ENCODE data around the gene ANKRD11.
A peak's percentile ranks its signal among the peaks of the same experiment; 100 is the strongest.

ANKRD11 gene

DNA sequence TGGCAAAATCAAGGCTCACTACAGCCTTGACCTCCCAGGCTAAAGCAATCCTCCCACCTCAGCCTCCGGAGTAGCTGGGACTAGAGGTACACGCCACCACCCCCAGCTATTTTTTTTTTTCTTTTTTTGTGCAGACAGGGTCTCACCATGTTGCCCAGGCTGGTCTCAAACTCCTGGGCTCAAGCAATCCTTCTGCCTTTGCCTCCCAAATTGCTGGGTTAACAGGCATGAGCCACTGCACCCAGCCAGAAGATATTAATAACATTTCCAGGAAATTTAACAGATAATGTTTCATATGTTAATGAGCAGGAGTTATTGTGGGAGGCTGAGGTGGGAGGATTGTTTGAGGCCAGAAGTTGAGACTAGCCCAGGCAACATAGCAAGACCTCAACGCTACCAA lies 9.4 kb upstream of the ANKRD11 start:
- Histone ChIP-seq H3K79me1 (replicated peaks; ENCODE audit: low read length, poor library complexity, severe bottlenecking) (peaks cover 8% of the 10 kb centered on the region), H3K27me3 (ENCODE audit: control insufficient read depth in 1 of 2, insufficient read depth in 1 of 2, low read length in 2 of 2) (no peaks in the 10 kb centered on the region), H3K18ac (ENCODE audit: low read depth in 1 of 2, low read length in 2 of 2) (no peak overlapping the region), H2BK15ac (ENCODE audit: low read depth, poor library complexity, severe bottlenecking) (no peak overlapping the region), H3K4me3 (ENCODE audit: insufficient read depth in 1 of 2, low read depth in 1 of 2, low read length in 2 of 2) (no peak overlapping the region), H3K9me3 (ENCODE audit: control insufficient read depth, low read length) (no peaks in the 10 kb centered on the region), H3K23ac (ENCODE audit: low read length in 2 of 2) (no peak overlapping the region), H4K91ac (ENCODE audit: low read length) (no peak overlapping the region), H3K4me1 (ENCODE audit: control insufficient read depth, insufficient read depth, low read depth, low read length) (peaks cover 14% of the 10 kb centered on the region), H3K27ac (ENCODE audit: low read length, poor library complexity, severe bottlenecking) (no peak overlapping the region), H2AK5ac (ENCODE audit: low read length, severe bottlenecking) (no peak overlapping the region), H3K4ac (ENCODE audit: low read depth in 1 of 2, low read length in 2 of 2) (peak overlapping the region in 1 of 2 experiments; percentile 33), H2AFZ (ENCODE audit: low read depth, low read length) (no peak overlapping the region), H2BK12ac (ENCODE audit: low read length in 2 of 2) (no peak overlapping the region), H3K36me3 (ENCODE audit: control insufficient read depth in 1 of 2, insufficient read depth in 2 of 2, low read depth in 1 of 2, low read length in 2 of 2) (no peaks in the 10 kb centered on the region), H3K14ac (ENCODE audit: low read length in 2 of 2) (no peak overlapping the region), H3K9ac (ENCODE audit: low read length) (no peak overlapping the region), H4K8ac (ENCODE audit: low read length) (no peak overlapping the region), H3K4me2 (ENCODE audit: low read length, poor library complexity, severe bottlenecking) (no peak overlapping the region), H2BK5ac (ENCODE audit: low read depth, low read length, poor library complexity, severe bottlenecking) (no peak overlapping the region), H2BK120ac (ENCODE audit: low read depth, low read length) (no peak overlapping the region)
- no peak for DNase-seq
- WGBS = 93% methylated on average over 3 of the region's 3 CpGs

DNA sequence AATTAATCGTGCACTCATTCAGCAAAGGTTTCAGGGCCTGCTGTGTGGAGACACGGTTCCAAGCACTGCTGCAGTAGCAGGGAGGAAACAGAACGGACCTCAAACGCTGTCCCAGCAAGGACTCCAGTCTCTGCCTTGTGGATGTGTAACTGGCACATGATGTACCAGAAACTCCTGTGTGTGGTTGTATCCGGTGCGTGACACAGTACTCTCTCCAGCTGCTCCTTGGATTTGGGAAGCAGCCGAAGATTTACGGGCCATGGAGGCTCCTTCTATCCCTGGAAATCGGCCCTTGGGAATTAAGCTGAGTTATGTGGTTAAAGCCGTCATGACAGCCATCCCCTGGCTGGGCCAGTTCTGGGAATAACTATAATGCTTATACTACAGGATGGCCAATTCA lies 8.5 kb upstream of the ANKRD11 start:
- Histone ChIP-seq H3K4ac (ENCODE audit: low read depth in 1 of 2, low read length in 2 of 2) (no peak overlapping the region), H3K4me3 (ENCODE audit: insufficient read depth in 1 of 2, low read depth in 1 of 2, low read length in 2 of 2) (no peak overlapping the region), H3K4me2 (ENCODE audit: low read length, poor library complexity, severe bottlenecking) (no peak overlapping the region), H3K23ac (ENCODE audit: low read length in 2 of 2) (no peak overlapping the region), H2BK12ac (ENCODE audit: low read length in 2 of 2) (no peak overlapping the region), H3K36me3 (ENCODE audit: control insufficient read depth in 1 of 2, insufficient read depth in 2 of 2, low read depth in 1 of 2, low read length in 2 of 2) (peaks cover 0 to under 1% of the 10 kb centered on the region in 2 experiments), H3K9me3 (ENCODE audit: control insufficient read depth, low read length) (no peaks in the 10 kb centered on the region), H3K14ac (ENCODE audit: low read length in 2 of 2) (no peak overlapping the region), H4K91ac (ENCODE audit: low read length) (no peak overlapping the region), H2BK120ac (ENCODE audit: low read depth, low read length) (no peak overlapping the region), H4K8ac (ENCODE audit: low read length) (no peak overlapping the region), H2BK15ac (ENCODE audit: low read depth, poor library complexity, severe bottlenecking) (no peak overlapping the region), H2BK5ac (ENCODE audit: low read depth, low read length, poor library complexity, severe bottlenecking) (no peak overlapping the region), H3K27ac (ENCODE audit: low read length, poor library complexity, severe bottlenecking) (no peak overlapping the region), H3K4me1 (ENCODE audit: control insufficient read depth, insufficient read depth, low read depth, low read length) (peaks cover 14% of the 10 kb centered on the region), H2AFZ (ENCODE audit: low read depth, low read length) (no peak overlapping the region), H3K27me3 (ENCODE audit: control insufficient read depth in 1 of 2, insufficient read depth in 1 of 2, low read length in 2 of 2) (no peaks in the 10 kb centered on the region), H3K9ac (ENCODE audit: low read length) (peak overlapping the region; percentile 60), H3K79me1 (replicated peaks; ENCODE audit: low read length, poor library complexity, severe bottlenecking) (peaks cover 8% of the 10 kb centered on the region), H2AK5ac (ENCODE audit: low read length, severe bottlenecking) (no peak overlapping the region), H3K18ac (ENCODE audit: low read depth in 1 of 2, low read length in 2 of 2) (no peak overlapping the region)
- DNase-seq = peak; percentile 96
- 53% methylated on average over 8 of the region's 10 CpGs for WGBS

DNA sequence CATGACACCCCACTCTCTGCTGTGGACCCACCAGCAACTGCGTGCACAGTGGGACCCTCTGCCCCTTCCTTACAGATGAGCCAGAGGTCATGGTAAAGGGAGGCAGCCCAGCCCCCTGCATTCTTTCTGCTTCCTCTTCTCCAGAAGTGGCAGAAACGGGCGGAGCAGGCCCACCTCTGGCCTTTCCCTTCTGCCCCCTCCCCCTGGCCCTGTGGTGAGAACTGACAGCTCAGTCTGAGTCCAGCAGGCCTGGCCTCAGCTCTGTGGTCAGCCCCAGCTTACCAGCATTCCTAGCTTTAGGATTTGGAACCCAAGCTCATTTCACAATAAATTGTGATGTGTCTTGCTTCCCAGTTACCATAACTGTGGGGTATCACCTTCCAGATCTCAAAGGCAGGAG lies 4.8 kb upstream of the ANKRD11 start:
- H2BK12ac ChIP-seq (ENCODE audit: low read length in 2 of 2) = peak overlapping the region; percentile 49 to 75
- WGBS = 46% methylated on average over 3 of the region's 3 CpGs

DNA sequence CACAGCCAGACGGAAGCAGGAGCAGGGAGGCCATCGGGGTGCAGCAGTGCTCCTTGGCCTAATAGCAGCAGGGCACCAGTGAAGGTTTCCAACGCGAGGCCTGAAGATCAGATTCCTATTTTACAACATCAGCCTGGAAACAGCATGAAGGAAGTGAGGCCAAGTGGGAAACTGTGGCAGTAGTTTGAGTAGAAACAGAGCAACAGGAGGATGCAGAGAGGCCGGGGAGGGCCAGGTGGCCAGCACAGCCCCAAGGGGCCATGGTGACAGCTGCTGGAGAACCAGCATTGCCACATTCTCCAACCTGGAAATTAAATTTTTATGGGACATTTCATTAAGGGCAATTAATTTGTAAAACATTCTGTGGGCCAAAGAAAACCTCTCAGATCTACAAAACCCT lies 3.4 kb upstream of the ANKRD11 start:
- no peak overlapping the region for H4K8ac ChIP-seq (ENCODE audit: low read length)
- H3K14ac ChIP-seq (ENCODE audit: low read length in 2 of 2) = no peak overlapping the region
- H2AK5ac ChIP-seq (ENCODE audit: low read length, severe bottlenecking) = no peak overlapping the region
- no peak overlapping the region for H3K4me2 ChIP-seq (ENCODE audit: low read length, poor library complexity, severe bottlenecking)
- no peak overlapping the region for H3K18ac ChIP-seq (ENCODE audit: low read depth in 1 of 2, low read length in 2 of 2)
- DNase-seq = no peak
- H3K23ac ChIP-seq (ENCODE audit: low read length in 2 of 2) = no peak overlapping the region
- no peak overlapping the region for H2BK12ac ChIP-seq (ENCODE audit: low read length in 2 of 2)
- H3K9ac ChIP-seq (ENCODE audit: low read length) = no peak overlapping the region
- H3K27ac ChIP-seq (ENCODE audit: low read length, poor library complexity, severe bottlenecking) = no peak overlapping the region
- H2BK120ac ChIP-seq (ENCODE audit: low read depth, low read length) = no peak overlapping the region
- no peaks in the 10 kb centered on the region for H3K9me3 ChIP-seq (ENCODE audit: control insufficient read depth, low read length)
- H3K4me3 ChIP-seq (ENCODE audit: insufficient read depth in 1 of 2, low read depth in 1 of 2, low read length in 2 of 2) = no peak overlapping the region
- H2AFZ ChIP-seq (ENCODE audit: low read depth, low read length) = no peak overlapping the region
- 86% methylated on average over 3 of the region's 5 CpGs for WGBS
- H3K4me1 ChIP-seq (ENCODE audit: control insufficient read depth, insufficient read depth, low read depth, low read length) = peaks cover 14% of the 10 kb centered on the region
- H2BK5ac ChIP-seq (ENCODE audit: low read depth, low read length, poor library complexity, severe bottlenecking) = no peak overlapping the region
- no peaks in the 10 kb centered on the region for H3K27me3 ChIP-seq (ENCODE audit: control insufficient read depth in 1 of 2, insufficient read depth in 1 of 2, low read length in 2 of 2)
- H4K91ac ChIP-seq (ENCODE audit: low read length) = no peak overlapping the region
- peaks cover 15% of the 10 kb centered on the region for H3K79me1 ChIP-seq (replicated peaks; ENCODE audit: low read length, poor library complexity, severe bottlenecking)
- peaks cover 0 to 4% of the 10 kb centered on the region in 2 experiments for H3K36me3 ChIP-seq (ENCODE audit: control insufficient read depth in 1 of 2, insufficient read depth in 2 of 2, low read depth in 1 of 2, low read length in 2 of 2)
- no peak overlapping the region for H2BK15ac ChIP-seq (ENCODE audit: low read depth, poor library complexity, severe bottlenecking)
- H3K4ac ChIP-seq (ENCODE audit: low read depth in 1 of 2, low read length in 2 of 2) = no peak overlapping the region

More for the DNA sequence above, 4.8 kb upstream of the ANKRD11 start:
- Histone ChIP-seq H3K14ac (ENCODE audit: low read length in 2 of 2) (no peak overlapping the region), H2AFZ (ENCODE audit: low read depth, low read length) (no peak overlapping the region), H2BK5ac (ENCODE audit: low read depth, low read length, poor library complexity, severe bottlenecking) (no peak overlapping the region), H2AK5ac (ENCODE audit: low read length, severe bottlenecking) (no peak overlapping the region), H3K36me3 (ENCODE audit: control insufficient read depth in 1 of 2, insufficient read depth in 2 of 2, low read depth in 1 of 2, low read length in 2 of 2) (peaks cover 0 to 4% of the 10 kb centered on the region in 2 experiments), H3K23ac (ENCODE audit: low read length in 2 of 2) (no peak overlapping the region), H3K4me2 (ENCODE audit: low read length, poor library complexity, severe bottlenecking) (no peak overlapping the region), H3K18ac (ENCODE audit: low read depth in 1 of 2, low read length in 2 of 2) (peak overlapping the region; percentile 16 to 66), H3K79me1 (replicated peaks; ENCODE audit: low read length, poor library complexity, severe bottlenecking) (peaks cover 15% of the 10 kb centered on the region), H3K27ac (ENCODE audit: low read length, poor library complexity, severe bottlenecking) (peak overlapping the region; percentile 13), H3K9me3 (ENCODE audit: control insufficient read depth, low read length) (no peaks in the 10 kb centered on the region), H2BK120ac (ENCODE audit: low read depth, low read length) (no peak overlapping the region), H3K27me3 (ENCODE audit: control insufficient read depth in 1 of 2, insufficient read depth in 1 of 2, low read length in 2 of 2) (no peaks in the 10 kb centered on the region), H4K8ac (ENCODE audit: low read length) (no peak overlapping the region), H4K91ac (ENCODE audit: low read length) (no peak overlapping the region), H3K9ac (ENCODE audit: low read length) (no peak overlapping the region), H3K4me3 (ENCODE audit: insufficient read depth in 1 of 2, low read depth in 1 of 2, low read length in 2 of 2) (no peak overlapping the region), H2BK15ac (ENCODE audit: low read depth, poor library complexity, severe bottlenecking) (no peak overlapping the region), H3K4ac (ENCODE audit: low read depth in 1 of 2, low read length in 2 of 2) (no peak overlapping the region), H3K4me1 (ENCODE audit: control insufficient read depth, insufficient read depth, low read depth, low read length) (peaks cover 14% of the 10 kb centered on the region)
- DNase-seq = peak; percentile 85

Data from mesenchymal stem cell (in vitro differentiated cells and primary cell).